Naive B cell (primary cell): ENCODE measurements around the gene TGM6. TPM values are rescaled to one million over a fixed set of nuclear protein-coding genes. Genes with fewer than 3 reads are reported as not detected.

Experiments
- ATAC-seq, 2 donors: fragments of 150-1000 bp; cut with Tn5 transposase; 2 replicates each; pipeline ENCODE4 v1.10.0; 2021; ENCODE audit warnings: low read depth in 2 of 2, mild to moderate bottlenecking in 2 of 2, moderate library complexity in 2 of 2
- DNase-seq: peaks from one replicate; pipeline ENCODE4 v3.0.0; 2022
- H3K27ac Mint-ChIP-seq, 6 donors: one replicate each; pipeline ENCODE4 v1.8.0; 2020 to 2022; ENCODE audit warnings: mild to moderate bottlenecking in 6 of 6, mixed read lengths in 6 of 6, moderate library complexity in 5 of 6, inconsistent platforms in 2 of 6
- H3K27me3 Mint-ChIP-seq, 3 donors: one replicate each; pipeline ENCODE4 v1.8.0; 2021 to 2022; ENCODE audit warnings: mixed read lengths in 3 of 3, mild to moderate bottlenecking in 1 of 3
- H3K36me3 Mint-ChIP-seq, 2 donors: one replicate each; pipeline ENCODE4 v1.8.0; 2020 to 2022; ENCODE audit warnings: mixed read lengths in 2 of 2, inconsistent platforms in 1 of 2, mild to moderate bottlenecking in 1 of 2
- H3K4me1 Mint-ChIP-seq, 3 donors: one replicate each; pipeline ENCODE4 v1.8.0; 2020 to 2022; ENCODE audit warnings: mixed read lengths in 3 of 3, inconsistent platforms in 1 of 3, mild to moderate bottlenecking in 1 of 3, moderate library complexity in 1 of 3
- H3K4me3 Mint-ChIP-seq, 8 donors: one replicate each; pipeline ENCODE4 v1.8.0; 2020 to 2022; ENCODE audit warnings: mild to moderate bottlenecking in 8 of 8, mixed read lengths in 8 of 8, moderate library complexity in 8 of 8, inconsistent platforms in 2 of 8
- H3K9me3 Mint-ChIP-seq, 7 donors: one replicate each; pipeline ENCODE4 v1.8.0; 2020 to 2022; ENCODE audit warnings: mixed read lengths in 7 of 7, mild to moderate bottlenecking in 5 of 7, inconsistent platforms in 2 of 7, moderate library complexity in 1 of 7
- polyA plus RNA-seq, 6 donors: library from polyadenylated mRNA; unstranded; fragments of 300-500 nt; fragmentation: Illumina TruSeq; gene quantifications; one replicate each; pipeline ENCODE4 v1.2.3, GENCODE V29; 2021; ENCODE audit warnings: low read depth in 6 of 6

The TGM6 gene
- polyA plus RNA-seq, 6 donors from 2014 or later = not detected

- ATAC-seq = no peak
- H3K4me3 Mint-ChIP-seq = no peak overlapping the region
- H3K36me3 Mint-ChIP-seq = no peaks in the 10 kb centered on the region
- peaks cover 0 to 14% (median 3%) of the 10 kb centered on the region in 7 donors for H3K9me3 Mint-ChIP-seq
- no peaks in the 10 kb centered on the region for H3K4me1 Mint-ChIP-seq
- peaks cover 32 to 68% (median 53%) of the 10 kb centered on the region in 3 donors for H3K27me3 Mint-ChIP-seq
- no peak for DNase-seq
- no peak overlapping the region for H3K27ac Mint-ChIP-seq
Observed at GRCh38 chr20:2408111-2408510, 27.4 kb downstream of the TGM6 start.

DNA sequence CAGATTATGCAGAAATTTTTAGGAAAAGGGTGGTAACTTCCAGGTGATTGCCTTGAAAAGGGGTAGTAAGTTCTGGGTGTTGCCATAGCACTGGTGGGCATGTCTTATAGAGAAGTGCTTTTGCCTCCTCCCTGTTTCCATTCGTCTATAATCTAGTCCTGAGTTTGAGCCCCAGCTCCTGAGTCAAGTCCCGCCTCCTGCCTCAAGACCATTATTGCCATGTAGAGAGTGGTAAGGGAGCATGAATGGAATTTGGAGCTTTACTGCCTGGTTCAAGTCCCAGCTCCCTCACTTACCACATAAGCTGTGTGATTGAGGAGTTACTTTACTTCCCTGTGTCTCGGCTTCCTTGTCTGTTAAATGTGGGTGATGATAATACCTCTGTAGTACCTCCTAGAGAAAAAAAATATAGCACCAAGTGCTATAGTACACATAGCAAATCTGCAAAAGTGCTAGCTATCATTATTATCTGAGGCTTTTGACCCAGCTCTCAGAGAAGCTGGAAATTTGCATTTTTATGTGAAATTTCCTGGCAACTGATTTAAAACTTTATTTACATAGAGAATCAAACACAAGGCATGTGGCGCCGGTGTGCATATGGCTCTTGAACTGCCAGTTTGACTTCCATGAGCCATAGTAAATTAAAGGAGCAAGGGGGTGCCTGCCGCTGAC lies 36.0 kb downstream of the TGM6 start:
- no peak for ATAC-seq
- no peaks in the 10 kb centered on the region for H3K9me3 Mint-ChIP-seq
- no peak overlapping the region for H3K27ac Mint-ChIP-seq
- H3K36me3 Mint-ChIP-seq = no peaks in the 10 kb centered on the region
- H3K27me3 Mint-ChIP-seq = peaks cover 15 to 50% (median 33%) of the 10 kb centered on the region in 3 donors
- no peak overlapping the region for H3K4me3 Mint-ChIP-seq
- H3K4me1 Mint-ChIP-seq = no peaks in the 10 kb centered on the region
- DNase-seq = no peak

DNA sequence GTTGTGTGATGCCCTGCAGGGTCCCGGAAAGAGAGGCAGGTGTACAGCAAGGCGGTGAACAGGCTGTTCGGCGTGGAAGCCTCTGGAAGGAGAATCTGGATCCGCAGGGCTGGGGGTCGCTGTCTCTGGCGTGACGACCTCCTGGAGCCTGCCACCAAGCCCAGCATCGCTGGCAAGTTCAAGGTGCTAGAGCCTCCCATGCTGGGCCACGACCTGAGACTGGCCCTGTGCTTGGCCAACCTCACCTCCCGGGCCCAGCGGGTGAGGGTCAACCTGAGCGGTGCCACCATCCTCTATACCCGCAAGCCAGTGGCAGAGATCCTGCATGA lies 36.5 kb downstream of the TGM6 start:
- Mint-ChIP-seq H3K4me1 (no peaks in the 10 kb centered on the region), H3K4me3 (no peak overlapping the region), H3K36me3 (no peaks in the 10 kb centered on the region), H3K27ac (no peak overlapping the region), H3K27me3 (peaks cover 18 to 51% (median 37%) of the 10 kb centered on the region in 3 donors), H3K9me3 (no peaks in the 10 kb centered on the region)
- DNase-seq = no peak
- ATAC-seq = no peak

DNA sequence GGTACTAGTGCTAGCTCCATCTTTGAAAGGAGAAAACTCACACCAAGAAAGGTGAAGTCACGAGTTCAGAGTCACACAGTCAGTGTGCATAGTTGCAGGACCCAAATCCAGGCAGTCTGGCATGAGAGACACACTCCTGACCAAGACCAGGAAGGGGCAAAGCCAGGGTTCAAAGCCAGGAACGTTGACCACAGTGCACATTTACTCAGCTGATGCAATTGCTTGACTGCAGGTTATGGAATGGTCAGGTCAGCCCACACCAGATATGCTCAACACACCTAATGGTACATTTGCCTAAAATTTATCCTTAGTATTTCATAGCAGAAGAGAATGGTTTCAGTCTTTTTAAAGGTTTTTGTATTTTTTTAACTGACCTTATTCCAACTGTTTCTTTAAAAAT lies 37.7 kb downstream of the TGM6 start:
- ATAC-seq (no peak), DNase-seq (no peak)
- Mint-ChIP-seq H3K9me3 (peaks cover 0 to 2% (median 0%) of the 10 kb centered on the region in 7 donors), H3K27ac (no peak overlapping the region), H3K27me3 (peaks cover 22 to 45% (median 37%) of the 10 kb centered on the region in 3 donors), H3K4me3 (no peak overlapping the region), H3K36me3 (no peaks in the 10 kb centered on the region), H3K4me1 (no peaks in the 10 kb centered on the region)

DNA sequence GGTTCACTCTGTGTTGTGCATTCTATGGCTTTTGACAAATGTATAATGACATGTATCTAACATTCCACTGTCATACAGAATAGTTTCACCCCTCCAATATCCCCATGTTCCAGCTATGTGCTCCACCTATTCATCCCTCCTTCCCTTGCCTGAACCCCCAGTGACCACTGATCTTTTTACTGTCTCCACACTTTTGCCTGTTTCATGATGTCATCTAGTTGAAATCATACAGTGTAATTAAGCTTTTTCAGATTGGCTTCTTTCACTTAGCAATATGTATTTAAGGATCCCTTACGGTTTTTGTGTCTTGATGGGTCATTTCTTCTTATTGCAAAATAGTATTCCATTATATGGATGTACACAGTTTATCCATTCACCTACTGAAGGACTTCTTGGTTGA lies 39.8 kb downstream of the TGM6 start:
- ATAC-seq = no peak

GRCh38 chr20:2421247-2421646 lies 40.5 kb downstream of the TGM6 start:
- Mint-ChIP-seq H3K27ac (no peak overlapping the region), H3K4me1 (no peaks in the 10 kb centered on the region), H3K27me3 (peaks cover 33 to 37% (median 35%) of the 10 kb centered on the region in 3 donors), H3K36me3 (no peaks in the 10 kb centered on the region), H3K9me3 (peaks cover 0 to 7% (median 0%) of the 10 kb centered on the region in 7 donors), H3K4me3 (no peak overlapping the region)
- ATAC-seq (no peak), DNase-seq (no peak)

More for the DNA sequence above, 39.8 kb downstream of the TGM6 start:
- Mint-ChIP-seq H3K36me3 (no peaks in the 10 kb centered on the region), H3K27ac (no peak overlapping the region), H3K4me1 (no peaks in the 10 kb centered on the region), H3K9me3 (peaks cover 0 to 7% (median 0%) of the 10 kb centered on the region in 7 donors), H3K4me3 (no peak overlapping the region), H3K27me3 (peaks cover 29 to 37% (median 31%) of the 10 kb centered on the region in 3 donors)
- DNase-seq = no peak

GRCh38 chr20:2429051-2429450 lies 48.4 kb downstream of the TGM6 start:
- no peak overlapping the region for H3K4me3 Mint-ChIP-seq
- no peaks in the 10 kb centered on the region for H3K9me3 Mint-ChIP-seq
- ATAC-seq (no peak), DNase-seq (no peak)
- H3K27me3 Mint-ChIP-seq = peaks cover 41 to 61% (median 57%) of the 10 kb centered on the region in 3 donors
- H3K27ac Mint-ChIP-seq = no peak overlapping the region
- no peaks in the 10 kb centered on the region for H3K36me3 Mint-ChIP-seq
- H3K4me1 Mint-ChIP-seq = no peaks in the 10 kb centered on the region

DNA sequence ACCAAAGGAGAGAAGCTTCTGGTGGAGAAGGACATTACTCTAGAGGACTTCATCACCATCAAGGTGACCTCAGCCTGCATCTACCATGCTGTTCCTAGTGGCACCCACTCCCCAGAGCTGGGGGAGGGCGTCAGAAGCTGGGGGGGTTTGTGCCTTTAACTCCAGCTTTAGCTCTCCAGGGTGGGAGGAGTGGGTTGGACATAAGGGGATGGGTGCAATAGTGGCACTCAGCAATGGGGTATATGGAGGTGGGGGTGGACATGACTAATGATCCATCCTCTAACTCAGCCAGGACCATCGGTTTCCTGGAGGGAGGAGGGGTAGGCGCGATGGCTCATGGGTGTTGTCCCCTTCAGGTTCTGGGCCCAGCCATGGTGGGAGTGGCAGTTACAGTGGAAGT lies 49.8 kb downstream of the TGM6 start:
- Mint-ChIP-seq H3K4me1 (no peaks in the 10 kb centered on the region), H3K27me3 (peaks cover 33 to 62% (median 60%) of the 10 kb centered on the region in 3 donors), H3K9me3 (no peaks in the 10 kb centered on the region), H3K27ac (no peak overlapping the region), H3K4me3 (no peak overlapping the region), H3K36me3 (no peaks in the 10 kb centered on the region)
- DNase-seq = no peak
- ATAC-seq = no peak

GRCh38 chr20:2431185-2431584 lies 50.5 kb downstream of the TGM6 start:
- no peak for ATAC-seq
- Mint-ChIP-seq H3K4me3 (no peak overlapping the region), H3K4me1 (no peaks in the 10 kb centered on the region), H3K9me3 (no peaks in the 10 kb centered on the region), H3K27ac (peak overlapping the region in 1 of 6 donors; percentile 21), H3K27me3 (peaks cover 28 to 59% (median 55%) of the 10 kb centered on the region in 3 donors), H3K36me3 (no peaks in the 10 kb centered on the region)
- no peak for DNase-seq

GRCh38 chr20:2446845-2447244 lies 66.1 kb downstream of the TGM6 start:
- Mint-ChIP-seq H3K36me3 (peaks cover 5 to 6% of the 10 kb centered on the region in 2 donors), H3K4me1 (no peaks in the 10 kb centered on the region)

GRCh38 chr20:2449386-2449785 lies 68.7 kb downstream of the TGM6 start:
- ATAC-seq (no peak), DNase-seq (no peak)
- Mint-ChIP-seq H3K9me3 (peaks cover 0 to 7% (median 0%) of the 10 kb centered on the region in 7 donors), H3K4me3 (no peak overlapping the region), H3K27ac (no peak overlapping the region), H3K36me3 (peaks cover 5 to 6% of the 10 kb centered on the region in 2 donors), H3K4me1 (no peaks in the 10 kb centered on the region), H3K27me3 (peaks cover 0 to 6% (median 0%) of the 10 kb centered on the region in 3 donors)

More at GRCh38 chr20:2446845-2447244, 66.1 kb downstream of the TGM6 start:
- Mint-ChIP-seq H3K27ac (no peak overlapping the region), H3K27me3 (peaks cover 4 to 8% (median 6%) of the 10 kb centered on the region in 3 donors), H3K4me3 (no peak overlapping the region), H3K9me3 (peaks cover 0 to 7% (median 0%) of the 10 kb centered on the region in 7 donors)
- DNase-seq = no peak
- peak; percentile 23 to 28 for ATAC-seq

- Mint-ChIP-seq H3K36me3 (peaks cover 0 to 5% of the 10 kb centered on the region in 2 donors), H3K27me3 (no peaks in the 10 kb centered on the region), H3K9me3 (peaks cover 0 to 2% (median 0%) of the 10 kb centered on the region in 7 donors), H3K27ac (no peak overlapping the region), H3K4me3 (no peak overlapping the region), H3K4me1 (peaks cover 0 to 2% (median 0%) of the 10 kb centered on the region in 3 donors)
- DNase-seq (no peak), ATAC-seq (no peak)
Observed at GRCh38 chr20:2451422-2451821, 70.7 kb downstream of the TGM6 start.

DNA sequence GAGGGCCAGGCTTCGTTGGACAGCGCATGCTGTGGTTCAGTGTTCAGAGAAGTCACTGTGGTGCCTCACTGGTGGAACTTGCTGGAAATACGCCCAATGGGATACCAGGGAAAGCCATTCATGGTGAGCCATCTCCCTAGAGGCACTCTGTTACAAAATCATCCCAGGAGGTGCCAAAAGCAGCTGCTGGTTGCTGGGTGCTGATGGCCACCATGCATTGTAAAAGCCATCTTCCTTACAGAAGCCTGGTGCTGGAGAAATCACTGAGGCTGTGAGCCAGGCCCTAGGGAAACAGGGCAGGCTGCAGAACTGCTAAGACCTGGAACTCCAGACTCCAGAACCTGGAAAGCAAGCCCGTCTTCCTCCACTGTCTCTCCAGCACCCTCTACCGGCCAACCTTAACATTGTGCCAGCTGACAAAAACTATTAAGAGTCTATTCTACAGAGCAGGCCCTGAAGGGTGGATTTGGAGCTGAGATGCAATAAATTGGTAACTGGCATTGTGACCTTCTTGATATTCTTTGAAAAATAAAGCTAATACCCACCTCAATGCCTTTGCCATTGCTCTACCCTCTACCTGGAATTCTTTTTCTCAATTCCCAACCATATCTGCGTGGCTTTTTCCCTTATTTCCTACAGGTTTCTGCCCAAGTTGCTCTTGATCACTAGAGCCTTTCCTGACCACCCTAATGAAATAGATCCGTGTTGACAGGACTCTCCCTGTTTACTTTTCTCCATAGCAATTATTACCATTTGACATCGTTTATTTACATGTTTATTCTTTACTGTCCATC lies 71.4 kb downstream of the TGM6 start:
- Mint-ChIP-seq H3K4me1 (peaks cover 0 to 2% (median 0%) of the 10 kb centered on the region in 3 donors), H3K9me3 (no peaks in the 10 kb centered on the region), H3K36me3 (peaks cover 0 to 5% of the 10 kb centered on the region in 2 donors), H3K27ac (peak overlapping the region in 1 of 6 donors; percentile 9), H3K27me3 (no peaks in the 10 kb centered on the region), H3K4me3 (no peak overlapping the region)
- DNase-seq (peak; percentile 25), ATAC-seq (no peak)

- Mint-ChIP-seq H3K27me3 (no peaks in the 10 kb centered on the region), H3K4me1 (peaks cover 0 to 2% (median 0%) of the 10 kb centered on the region in 3 donors), H3K27ac (no peak overlapping the region), H3K4me3 (no peak overlapping the region), H3K36me3 (peaks cover 0 to 5% of the 10 kb centered on the region in 2 donors), H3K9me3 (no peaks in the 10 kb centered on the region)
- DNase-seq (no peak), ATAC-seq (no peak)
Observed at GRCh38 chr20:2453792-2454191, 73.1 kb downstream of the TGM6 start.
